HepG2 (cell line): ENCODE data around the gene TUBB3. TPM values are rescaled to one million over a fixed set of nuclear protein-coding genes. Genes with fewer than 3 reads are reported as not detected.

Experiments
- DZIP1 ChIP-seq: sonication (generic); formaldehyde crosslinking; IDR thresholded peaks from 2 replicates; pipeline ENCODE4 v1.5.0; 2020; ENCODE audit warnings: mild to moderate bottlenecking, missing genetic modification reagents
- RBM39 ChIP-seq: fragments of 200-400 bp; formaldehyde crosslinking; IDR thresholded peaks from one replicate; pipeline ENCODE4 v1.6.1; 2018; ENCODE audit warnings: antibody characterized with exemption, mild to moderate bottlenecking, low read depth, low read length; ENCODE audit not compliant: poor library complexity, severe bottlenecking
- SP2 ChIP-seq: sonication (generic); formaldehyde crosslinking; IDR thresholded peaks from 2 replicates; pipeline ENCODE4 v1.5.1; 2020; ENCODE audit warnings: mild to moderate bottlenecking, missing genetic modification reagents
- ZBTB40 ChIP-seq, 2 experiments: fragments of 450-650 bp in 1 of 2; sonication (generic) in 1 of 2; formaldehyde crosslinking in 1 of 2; IDR thresholded peaks; 2 replicates each; pipeline versions ENCODE4 v1.6.1 to v1.8.0; 2016 to 2022; ENCODE audit warnings: antibody characterized with exemption in 1 of 2, mild to moderate bottlenecking in 1 of 2, missing genetic modification reagents in 1 of 2
- ZNF407 ChIP-seq: sonication (generic); formaldehyde crosslinking; IDR thresholded peaks from one replicate; pipeline ENCODE4 v1.5.1; 2020; ENCODE audit warnings: mild to moderate bottlenecking, missing genetic modification reagents; ENCODE audit errors: not compliant biosample characterization
- ZNF572 ChIP-seq: sonication (generic); formaldehyde crosslinking; IDR thresholded peaks from 2 replicates; pipeline ENCODE4 v1.5.1; 2020; ENCODE audit warnings: mild to moderate bottlenecking, missing genetic modification reagents
- ZNF589 ChIP-seq: sonication (generic); formaldehyde crosslinking; conservative IDR thresholded peaks from 2 replicates; pipeline ENCODE4 v1.8.0; 2022; ENCODE audit warnings: mild to moderate bottlenecking, moderate library complexity, missing genetic modification reagents
- polyA plus RNA-seq, 8 experiments: library from polyadenylated mRNA; depleted of rRNA in 3 of 8; stranded (reverse) in 7 of 8; unstranded in 1 of 8; fragments of >200 nt; fragmentation: Illumina TruSeq in 4 of 8; extraction: Trizol in 4 of 8; gene quantifications; 2 replicates each; pipeline versions ENCODE4 v1.2.1 to v1.2.3, GENCODE V29; 2011 to 2016; ENCODE audit warnings: low read depth in 4 of 8, missing spikeins in 1 of 8, mixed read lengths in 1 of 8; ENCODE audit not compliant: insufficient read depth in 1 of 8
- total RNA-seq, 5 experiments: library from RNA; depleted of rRNA; stranded (reverse); fragments of >200 nt; fragmentation: Illumina TruSeq; extraction: Trizol; gene quantifications; 2 replicates each; pipeline ENCODE4 v1.2.3, GENCODE V29; 2016; ENCODE audit warnings: low read depth in 1 of 5

Gene TUBB3
- total and polyA plus RNA-seq, 2 of the 13 experiments (the other 11 are each of a cell fraction or from before 2014, with no cell fraction given): 110 to 185 TPM

- TF ChIP-seq ZBTB40 (IDR thresholded peaks at IDR 0.05) (no peak), ZBTB40 (CRISPR knock-in tag; IDR thresholded peaks at IDR 0.05) (no peak), RBM39 (no peak), ZNF589 (no peak), DZIP1 (CRISPR knock-in tag) (no peak), SP2 (CRISPR knock-in tag) (no peak), ZNF572 (CRISPR knock-in tag) (no peak), ZNF407 (no peak)
Observed at GRCh38 chr16:89881368-89881730, 41.8 kb upstream of the TUBB3 start (continued).
